ENCODE measurements around the gene NDUFS5. TPM values are rescaled to one million over a fixed set of nuclear protein-coding genes. Genes with fewer than 3 reads are reported as not detected.

Gene NDUFS5
- total and polyA plus RNA-seq, 4 experiments from 2014 or later, result 122 to 665 (median 371) TPM

- peak; percentile 87 to 95 (median 89) for DNase-seq
- Histone ChIP-seq H3K36me3 (ENCODE audit: insufficient read depth, low read length) (no peaks in the 10 kb centered on the region), H3K27ac (ENCODE audit: low read depth, low read length) (peak within 1 kb of the TSS; percentile 93), H3K9me3 (ENCODE audit: control insufficient read depth in 1 of 2, low read length in 2 of 2) (no peaks in the 10 kb centered on the region), H3K4me1 (ENCODE audit: insufficient read depth, low read length) (peaks cover 47% of the 10 kb centered on the region), H3K4me3 (ENCODE audit: low read length in 2 of 2) (peak within 1 kb of the TSS; percentile 52 to 67), H3K27me3 (ENCODE audit: insufficient read depth, low read length) (no peaks in the 10 kb centered on the region)
- peaks cover 13 to 28% of the 10 kb centered on the region in 2 donors for H3K36me3 Mint-ChIP-seq
- CTCF ChIA-PET (ENCODE audit: partially characterized antibody), result interaction anchor here (1.1 to 1.5 kb wide), 4 partner anchors 13 to 101 kb away, joined by 3 to 7 read pairs (median 5); partner anchors contain the start of gene NDUFS5
- H3K27me3 Mint-ChIP-seq, result no peaks in the 10 kb centered on the region
- intact Hi-C loops (cut with micrococcal nuclease), result loop anchor here (1.0 to 10.0 kb wide), 7 partner anchors 14 to 1514 kb away; partner anchors contain the start of genes MYCBP, NDUFS5 and RRAGC
- POLR2A ChIA-PET (ENCODE audit: partially characterized antibody), result interaction anchor here (0.6 to 1.9 kb wide), 9 partner anchors 9 to 132 kb away, joined by 3 to 16 read pairs (median 4); partner anchors contain the start of genes NDUFS5 and RRAGC
- H3K4me1 Mint-ChIP-seq, result peaks cover 21 to 52% (median 37%) of the 10 kb centered on the region in 4 donors
- peak within 1 kb of the TSS; percentile 87 to 93 (median 91) for H3K27ac Mint-ChIP-seq
- peak within 1 kb of the TSS; percentile 88 to 94 (median 92) for H3K4me3 Mint-ChIP-seq
- no peaks in the 10 kb centered on the region for H3K9me3 Mint-ChIP-seq
Observed at GRCh38 chr1:38990738-38991637, 35.2 kb upstream of the NDUFS5 start, which contains the start of gene AKIRIN1. AKIRIN1 (plus strand) TSS chr1:38991276; CDS start chr1:38991381, 105 bp downstream.

DNA sequence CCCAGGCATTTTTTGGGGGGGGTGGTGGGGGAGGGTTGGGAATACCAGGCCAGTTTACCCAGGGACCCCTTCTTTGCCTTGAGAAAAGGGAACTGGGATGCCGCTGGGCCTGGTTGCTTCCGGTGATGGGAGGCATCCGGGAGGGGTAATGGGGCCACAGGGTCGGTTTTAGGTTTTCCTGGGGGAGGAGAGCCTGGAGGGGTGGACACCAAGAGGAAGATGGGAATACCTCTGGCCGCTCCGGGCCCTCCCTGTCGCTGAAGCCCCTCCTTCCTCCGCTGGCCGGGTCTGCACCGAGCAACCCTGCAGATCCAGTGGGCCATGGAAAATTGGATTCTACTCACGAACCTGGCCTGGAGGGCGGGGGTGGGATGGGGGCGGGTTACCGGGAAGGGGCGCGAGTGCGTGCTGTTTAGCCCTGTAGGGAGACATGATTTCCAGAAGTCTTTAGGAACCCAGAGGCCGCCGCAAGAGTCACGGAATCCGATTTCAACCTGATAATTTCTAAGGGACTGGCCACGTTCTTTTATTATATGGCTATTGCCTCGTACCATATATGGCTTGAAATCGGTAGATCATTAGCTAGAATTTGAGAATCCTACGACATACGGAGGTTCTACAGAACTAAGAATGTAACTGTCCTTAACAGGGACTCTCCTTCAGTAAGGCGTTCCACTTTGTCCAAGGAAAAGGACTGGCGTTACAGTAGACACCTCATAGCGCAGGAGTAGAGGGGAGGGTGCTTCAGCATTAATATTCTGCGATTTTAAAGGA, 34.3 kb upstream of the NDUFS5 start:
- Mint-ChIP-seq H3K27ac (peak overlapping the region; percentile 69 to 93 (median 87)), H3K4me3 (peak overlapping the region; percentile 88 to 94 (median 92)), H3K9me3 (no peaks in the 10 kb centered on the region), H3K4me1 (peaks cover 27 to 60% (median 41%) of the 10 kb centered on the region in 4 donors), H3K27me3 (no peaks in the 10 kb centered on the region), H3K36me3 (peaks cover 13 to 31% of the 10 kb centered on the region in 2 donors)
- H3K27me3 ChIP-seq (ENCODE audit: insufficient read depth, low read length), result no peaks in the 10 kb centered on the region
- intact Hi-C loops (cut with micrococcal nuclease), result loop anchor here (1.0 to 10.0 kb wide), 7 partner anchors 15 to 1515 kb away; partner anchors contain the start of genes MYCBP, NDUFS5 and RRAGC
- DNase-seq, result no peak
- peaks cover 56% of the 10 kb centered on the region for H3K4me1 ChIP-seq (ENCODE audit: insufficient read depth, low read length)
- H3K27ac ChIP-seq (ENCODE audit: low read depth, low read length), result peak overlapping the region; percentile 93
- no peaks in the 10 kb centered on the region for H3K9me3 ChIP-seq (ENCODE audit: control insufficient read depth in 1 of 2, low read length in 2 of 2)
- POLR2A ChIA-PET (ENCODE audit: partially characterized antibody), result interaction anchor here (0.9 to 3.5 kb wide), 4 partner anchors 9 to 35 kb away, joined by 4 to 26 read pairs (median 11); partner anchors contain the start of gene NDUFS5
- no peaks in the 10 kb centered on the region for H3K36me3 ChIP-seq (ENCODE audit: insufficient read depth, low read length)
- CTCF ChIA-PET (ENCODE audit: partially characterized antibody), result interaction anchor here (1.4 kb wide), 1 partner anchor 34 kb away, joined by 3 read pairs; the partner anchor contains the start of gene NDUFS5
- peak overlapping the region; percentile 52 to 67 for H3K4me3 ChIP-seq (ENCODE audit: low read length in 2 of 2)

- Mint-ChIP-seq H3K36me3 (peaks cover 13 to 34% of the 10 kb centered on the region in 2 donors), H3K4me3 (peak overlapping the region; percentile 88 to 94 (median 92)), H3K27ac (peak overlapping the region; percentile 69 to 93 (median 87)), H3K4me1 (peaks cover 32 to 67% (median 47%) of the 10 kb centered on the region in 4 donors), H3K27me3 (no peaks in the 10 kb centered on the region), H3K9me3 (no peaks in the 10 kb centered on the region)
- ChIA-PET CTCF (ENCODE audit: partially characterized antibody) (interaction anchor here (1.4 kb wide), 1 partner anchor 33 kb away, joined by 3 read pairs; the partner anchor contains the start of gene NDUFS5), POLR2A (ENCODE audit: partially characterized antibody) (interaction anchor here (0.9 to 3.5 kb wide), 4 partner anchors 10 to 34 kb away, joined by 4 to 26 read pairs (median 11); partner anchors contain the start of gene NDUFS5)
- Histone ChIP-seq H3K27me3 (ENCODE audit: insufficient read depth, low read length) (no peaks in the 10 kb centered on the region), H3K4me3 (ENCODE audit: low read length in 2 of 2) (peak overlapping the region; percentile 52 to 67), H3K9me3 (ENCODE audit: control insufficient read depth in 1 of 2, low read length in 2 of 2) (no peaks in the 10 kb centered on the region), H3K4me1 (ENCODE audit: insufficient read depth, low read length) (peaks cover 62% of the 10 kb centered on the region), H3K36me3 (ENCODE audit: insufficient read depth, low read length) (no peaks in the 10 kb centered on the region), H3K27ac (ENCODE audit: low read depth, low read length) (peak overlapping the region; percentile 93)
- intact Hi-C loops (cut with micrococcal nuclease), result loop anchor here (5.0 to 10.0 kb wide), 3 partner anchors 100 to 1515 kb away; no protein-coding TSS in a partner anchor
- no peak for DNase-seq
Observed at GRCh38 chr1:38992412-38993111, 33.6 kb upstream of the NDUFS5 start.

DNA sequence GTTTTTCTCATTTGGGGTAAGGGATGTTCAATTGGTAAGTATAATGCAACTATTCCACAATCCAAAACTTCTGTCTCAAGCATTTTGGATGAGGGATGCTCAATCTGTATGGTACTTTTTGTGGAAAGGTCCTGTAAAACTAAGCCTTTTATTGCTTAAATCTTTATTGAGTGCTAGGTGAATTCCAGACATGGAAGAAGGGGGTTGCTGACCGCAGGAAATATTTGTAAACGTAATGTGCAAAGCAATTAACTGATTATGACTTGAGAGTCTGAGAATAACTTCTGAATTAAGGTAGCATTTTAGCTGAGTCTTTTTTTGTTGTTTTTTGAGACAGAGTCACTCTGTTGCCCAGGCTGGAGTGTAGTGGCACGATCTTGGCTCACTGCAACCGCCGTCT, 32.0 kb upstream of the NDUFS5 start:
- Mint-ChIP-seq H3K36me3 (peaks cover 24 to 45% of the 10 kb centered on the region in 2 donors), H3K27me3 (no peaks in the 10 kb centered on the region), H3K9me3 (no peaks in the 10 kb centered on the region), H3K4me3 (peak overlapping the region; percentile 9 to 70 (median 49)), H3K4me1 (peaks cover 42 to 81% (median 60%) of the 10 kb centered on the region in 4 donors), H3K27ac (peak overlapping the region in 6 of 7 donors; percentile 49 to 85 (median 80))
- Histone ChIP-seq H3K9me3 (ENCODE audit: control insufficient read depth in 1 of 2, low read length in 2 of 2) (no peaks in the 10 kb centered on the region), H3K4me3 (ENCODE audit: low read length in 2 of 2) (no peak overlapping the region), H3K4me1 (ENCODE audit: insufficient read depth, low read length) (peaks cover 79% of the 10 kb centered on the region), H3K36me3 (ENCODE audit: insufficient read depth, low read length) (peaks cover 4% of the 10 kb centered on the region), H3K27ac (ENCODE audit: low read depth, low read length) (no peak overlapping the region), H3K27me3 (ENCODE audit: insufficient read depth, low read length) (no peaks in the 10 kb centered on the region)
- DNase-seq, result no peak
- ChIA-PET CTCF (ENCODE audit: partially characterized antibody) (interaction anchor here (0.7 to 0.8 kb wide), 2 partner anchors 33 to 37 kb away, joined by 5 to 6 read pairs; no protein-coding TSS in a partner anchor), POLR2A (ENCODE audit: partially characterized antibody) (interaction anchor here (1.2 to 3.5 kb wide), 3 partner anchors 9 to 32 kb away, joined by 4 to 26 read pairs (median 8); partner anchors contain the start of gene NDUFS5)
- intact Hi-C loops (cut with micrococcal nuclease), result loop anchor here (5.0 to 10.0 kb wide), 3 partner anchors 98 to 1517 kb away; no protein-coding TSS in a partner anchor

- Histone ChIP-seq H3K27ac (ENCODE audit: low read depth, low read length) (peak overlapping the region; percentile 22), H3K9me3 (ENCODE audit: control insufficient read depth in 1 of 2, low read length in 2 of 2) (no peaks in the 10 kb centered on the region), H3K4me1 (ENCODE audit: insufficient read depth, low read length) (peaks cover 74% of the 10 kb centered on the region), H3K36me3 (ENCODE audit: insufficient read depth, low read length) (peaks cover 34% of the 10 kb centered on the region), H3K27me3 (ENCODE audit: insufficient read depth, low read length) (no peaks in the 10 kb centered on the region), H3K4me3 (ENCODE audit: low read length in 2 of 2) (peak overlapping the region; percentile 3 to 11)
- H3K4me3 Mint-ChIP-seq, result peak overlapping the region; percentile 69 to 92 (median 86)
- H3K9me3 Mint-ChIP-seq, result no peaks in the 10 kb centered on the region
- peak overlapping the region; percentile 82 to 94 (median 91) for H3K27ac Mint-ChIP-seq
- no peaks in the 10 kb centered on the region for H3K27me3 Mint-ChIP-seq
- intact Hi-C loops (cut with micrococcal nuclease), result loop anchor here (1.0 to 10.0 kb wide), 3 partner anchors 18 to 198 kb away; partner anchors contain the start of gene NDUFS5
- peaks cover 38 to 62% of the 10 kb centered on the region in 2 donors for H3K36me3 Mint-ChIP-seq
- ChIA-PET POLR2A (ENCODE audit: partially characterized antibody) (interaction anchor here (0.5 to 2.9 kb wide), 9 partner anchors 10 to 138 kb away, joined by 3 to 28 read pairs (median 6); partner anchors contain the start of genes NDUFS5 and RRAGC), CTCF (ENCODE audit: partially characterized antibody) (interaction anchor here (0.6 to 1.5 kb wide), 6 partner anchors 19 to 160 kb away, joined by 3 to 5 read pairs (median 3); partner anchors contain the start of gene NDUFS5)
- DNase-seq, result peak in 4 of 5 donors; percentile 55 to 63 (median 60)
- peaks cover 40 to 82% (median 59%) of the 10 kb centered on the region in 4 donors for H3K4me1 Mint-ChIP-seq
Observed at GRCh38 chr1:38997034-38997900, 28.9 kb upstream of the NDUFS5 start.

Measured in CD4-positive, alpha-beta memory T cell (primary cell).